ENCODE data around the gene COL4A2. TPM values are rescaled to one million over a fixed set of nuclear protein-coding genes. Genes with fewer than 3 reads are reported as not detected.

Gene COL4A2
- total RNA-seq, 1 donor from 2014 or later, result 1,414 TPM

GRCh38 chr13:110464556-110465333 lies 157.7 kb downstream of the COL4A2 start:
- Histone ChIP-seq H3K9me3 (ENCODE audit: insufficient read depth, low read depth, low read length) (no peaks in the 10 kb centered on the region), H3K79me2 (ENCODE audit: insufficient read depth, low read length) (no peaks in the 10 kb centered on the region), H3K4me1 (ENCODE audit: insufficient read depth, low read length) (no peaks in the 10 kb centered on the region), H3K27me3 (ENCODE audit: insufficient read depth, low read length) (no peaks in the 10 kb centered on the region), H3K4me2 (ENCODE audit: low read length) (no peak overlapping the region), H3K27ac (ENCODE audit: low read depth, low read length) (no peak overlapping the region), H2AFZ (ENCODE audit: low read depth, low read length) (no peak overlapping the region), H3K9ac (ENCODE audit: low read length) (no peak overlapping the region), H4K20me1 (ENCODE audit: insufficient read depth, low read length) (peaks cover 49% of the 10 kb centered on the region), H3K36me3 (ENCODE audit: insufficient read depth, low read length) (peaks cover 72% of the 10 kb centered on the region), H3K4me3 (ENCODE audit: insufficient read depth, low read depth, low read length) (no peak overlapping the region)
- Mint-ChIP-seq H3K27me3 (ENCODE audit: low read depth, unreplicated experiment) (no peaks in the 10 kb centered on the region), H3K36me3 (ENCODE audit: low read depth, unreplicated experiment) (peaks cover 43% of the 10 kb centered on the region), H3K4me3 (ENCODE audit: unreplicated experiment) (no peak overlapping the region), H3K27ac (ENCODE audit: unreplicated experiment) (peak overlapping the region; percentile 53), H3K4me1 (ENCODE audit: low read depth, unreplicated experiment) (peaks cover 7% of the 10 kb centered on the region), H3K9me3 (ENCODE audit: unreplicated experiment) (no peaks in the 10 kb centered on the region)
- FAIRE-seq (no peak), DNase-seq (ENCODE audit: low read depth) (no peak)
- TF ChIP-seq EZH2 (IDR thresholded peaks at IDR 0.05; ENCODE audit: insufficient read depth, low read length), result no peak
- TF ChIP-seq, protein P1, sequence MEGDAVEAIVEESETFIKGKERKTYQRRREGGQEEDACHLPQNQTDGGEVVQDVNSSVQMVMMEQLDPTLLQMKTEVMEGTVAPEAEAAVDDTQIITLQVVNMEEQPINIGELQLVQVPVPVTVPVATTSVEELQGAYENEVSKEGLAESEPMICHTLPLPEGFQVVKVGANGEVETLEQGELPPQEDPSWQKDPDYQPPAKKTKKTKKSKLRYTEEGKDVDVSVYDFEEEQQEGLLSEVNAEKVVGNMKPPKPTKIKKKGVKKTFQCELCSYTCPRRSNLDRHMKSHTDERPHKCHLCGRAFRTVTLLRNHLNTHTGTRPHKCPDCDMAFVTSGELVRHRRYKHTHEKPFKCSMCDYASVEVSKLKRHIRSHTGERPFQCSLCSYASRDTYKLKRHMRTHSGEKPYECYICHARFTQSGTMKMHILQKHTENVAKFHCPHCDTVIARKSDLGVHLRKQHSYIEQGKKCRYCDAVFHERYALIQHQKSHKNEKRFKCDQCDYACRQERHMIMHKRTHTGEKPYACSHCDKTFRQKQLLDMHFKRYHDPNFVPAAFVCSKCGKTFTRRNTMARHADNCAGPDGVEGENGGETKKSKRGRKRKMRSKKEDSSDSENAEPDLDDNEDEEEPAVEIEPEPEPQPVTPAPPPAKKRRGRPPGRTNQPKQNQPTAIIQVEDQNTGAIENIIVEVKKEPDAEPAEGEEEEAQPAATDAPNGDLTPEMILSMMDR (IDR thresholded peaks at IDR 0.05; ENCODE audit: insufficient read depth, low read depth, low read length), result no peak

DNA sequence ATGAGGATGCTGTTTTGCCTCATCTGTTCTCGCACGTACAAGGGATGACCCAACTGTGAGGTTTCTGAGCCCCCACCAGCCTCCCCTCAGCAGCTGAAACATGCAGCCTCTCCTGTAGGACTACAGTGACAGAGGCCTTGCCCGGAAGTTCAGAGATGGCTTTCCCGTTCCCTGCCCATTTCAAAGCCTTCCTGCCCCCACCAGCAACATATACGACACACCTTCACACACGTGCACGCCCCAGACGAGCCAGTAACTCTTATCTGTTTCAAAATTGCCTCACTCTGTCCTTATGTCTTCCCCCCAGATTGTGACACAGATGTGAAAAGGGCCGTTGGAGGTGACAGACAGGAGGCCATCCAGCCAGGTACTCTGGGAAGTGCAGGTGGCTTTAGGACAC lies 158.6 kb downstream of the COL4A2 start:
- TF ChIP-seq, protein P1 (IDR thresholded peaks at IDR 0.05; ENCODE audit: insufficient read depth, low read depth, low read length), result no peak
- no peak for TF ChIP-seq EZH2 (IDR thresholded peaks at IDR 0.05; ENCODE audit: insufficient read depth, low read length)
- Histone ChIP-seq H3K4me1 (ENCODE audit: insufficient read depth, low read length) (no peaks in the 10 kb centered on the region), H4K20me1 (ENCODE audit: insufficient read depth, low read length) (peaks cover 54% of the 10 kb centered on the region), H3K4me3 (ENCODE audit: insufficient read depth, low read depth, low read length) (no peak overlapping the region), H3K4me2 (ENCODE audit: low read length) (no peak overlapping the region), H3K27me3 (ENCODE audit: insufficient read depth, low read length) (no peaks in the 10 kb centered on the region), H3K9me3 (ENCODE audit: insufficient read depth, low read depth, low read length) (no peaks in the 10 kb centered on the region), H3K27ac (ENCODE audit: low read depth, low read length) (no peak overlapping the region), H3K36me3 (ENCODE audit: insufficient read depth, low read length) (peaks cover 74% of the 10 kb centered on the region), H2AFZ (ENCODE audit: low read depth, low read length) (no peak overlapping the region), H3K9ac (ENCODE audit: low read length) (no peak overlapping the region), H3K79me2 (ENCODE audit: insufficient read depth, low read length) (no peaks in the 10 kb centered on the region)
- Mint-ChIP-seq H3K4me1 (ENCODE audit: low read depth, unreplicated experiment) (peaks cover 7% of the 10 kb centered on the region), H3K27ac (ENCODE audit: unreplicated experiment) (peak overlapping the region; percentile 63), H3K27me3 (ENCODE audit: low read depth, unreplicated experiment) (no peaks in the 10 kb centered on the region), H3K9me3 (ENCODE audit: unreplicated experiment) (no peaks in the 10 kb centered on the region), H3K36me3 (ENCODE audit: low read depth, unreplicated experiment) (peaks cover 46% of the 10 kb centered on the region), H3K4me3 (ENCODE audit: unreplicated experiment) (no peak overlapping the region)
- no peak for FAIRE-seq
- DNase-seq (ENCODE audit: low read depth), result no peak

All from astrocyte (in vitro differentiated cells and primary cell).